Peyer's patch (tissue), 4 donors: ENCODE measurements around the gene SPSB2. TPM values are rescaled to one million over a fixed set of nuclear protein-coding genes. Genes with fewer than 3 reads are reported as not detected.

ENCODE experiments used
- DNase-seq, 3 donors: peaks; one replicate each; pipeline ENCODE4 v3.0.0-alpha.2; 2017 to 2019
- H3K27ac ChIP-seq, 4 donors: fragments of 200-600 bp; sonication (generic); one replicate each; pipeline ENCODE4 v1.5.1; 2016 to 2019
- H3K27me3 ChIP-seq, 2 donors: fragments of 200-600 bp; sonication (generic); one replicate each; pipeline ENCODE4 v1.5.1; 2019
- H3K36me3 ChIP-seq, 3 donors: fragments of 200-600 bp; sonication (generic); one replicate each; pipeline ENCODE4 v1.5.1; 2016 to 2019
- H3K4me1 ChIP-seq, 4 donors: fragments of 200-600 bp; sonication (generic); one replicate each; pipeline ENCODE4 v1.5.1; 2016 to 2019
- H3K4me3 ChIP-seq, 4 donors: fragments of 200-600 bp; sonication (generic); 1 replicate in 3 of 4; 2 replicates in 1 of 4; pipeline ENCODE4 v1.5.1; 2016 to 2019; ENCODE audit warnings: mild to moderate bottlenecking in 1 of 4
- H3K9me3 ChIP-seq, 4 donors: fragments of 200-600 bp; sonication (generic); one replicate each; pipeline ENCODE4 v1.5.1; 2016 to 2019; ENCODE audit warnings: mild to moderate bottlenecking in 1 of 4
- CTCF ChIP-seq, 6 experiments: fragments of 450-650 bp in 4 of 6; fragments of 200-600 bp in 2 of 6; sonication (generic) in 1 of 6; IDR thresholded peaks; one replicate each; pipeline ENCODE4 v1.5.1; 2017 to 2019; ENCODE audit warnings: antibody characterized with exemption in 6 of 6, mild to moderate bottlenecking in 3 of 6, moderate library complexity in 1 of 6
- POLR2A ChIP-seq, 2 donors: fragments of 450-650 bp; IDR thresholded peaks; one replicate each; pipeline ENCODE4 v1.5.1; 2017; ENCODE audit warnings: antibody characterized with exemption in 2 of 2, mild to moderate bottlenecking in 2 of 2, moderate library complexity in 2 of 2
- total RNA-seq, 4 donors: library from RNA; depleted of rRNA; stranded (reverse); fragments of >200 nt; gene quantifications; one replicate each; pipeline ENCODE4 v1.1.0, GENCODE V29; 2016

SPSB2 gene
- total RNA-seq, 4 donors from 2014 or later, result 4.1 to 12.3 (median 9.9) TPM

GRCh38 chr12:6824901-6825381 lies 48.2 kb downstream of the SPSB2 start:
- Histone ChIP-seq H3K27me3 (no peaks in the 10 kb centered on the region), H3K4me3 (no peak overlapping the region), H3K9me3 (no peaks in the 10 kb centered on the region), H3K27ac (no peak overlapping the region), H3K36me3 (no peaks in the 10 kb centered on the region), H3K4me1 (peaks cover 0 to 21% (median 8%) of the 10 kb centered on the region in 4 donors)
- no peak for DNase-seq
- TF ChIP-seq POLR2A (IDR thresholded peaks at IDR 0.05) (no peak), CTCF (IDR thresholded peaks at IDR 0.05) (no peak)

GRCh38 chr12:6824085-6824775 lies 48.9 kb downstream of the SPSB2 start:
- DNase-seq, result peak in 1 of 3 donors; percentile 43
- TF ChIP-seq CTCF (IDR thresholded peaks at IDR 0.05) (no peak), POLR2A (IDR thresholded peaks at IDR 0.05) (no peak)
- no peak overlapping the region for H3K27ac ChIP-seq
- no peak overlapping the region for H3K4me3 ChIP-seq
- H3K4me1 ChIP-seq, result peaks cover 0 to 13% (median 6%) of the 10 kb centered on the region in 4 donors
- no peaks in the 10 kb centered on the region for H3K27me3 ChIP-seq
- no peaks in the 10 kb centered on the region for H3K9me3 ChIP-seq
- H3K36me3 ChIP-seq, result no peaks in the 10 kb centered on the region

GRCh38 chr12:6823182-6824084 lies 49.7 kb downstream of the SPSB2 start:
- no peaks in the 10 kb centered on the region for H3K27me3 ChIP-seq
- H3K4me1 ChIP-seq, result peaks cover 0 to 12% (median 3%) of the 10 kb centered on the region in 4 donors
- H3K27ac ChIP-seq, result no peak overlapping the region
- no peaks in the 10 kb centered on the region for H3K36me3 ChIP-seq
- no peaks in the 10 kb centered on the region for H3K9me3 ChIP-seq
- no peak overlapping the region for H3K4me3 ChIP-seq
- DNase-seq, result no peak
- TF ChIP-seq POLR2A (IDR thresholded peaks at IDR 0.05) (no peak), CTCF (IDR thresholded peaks at IDR 0.05) (no peak)

- peaks cover 0 to 8% (median 0%) of the 10 kb centered on the region in 4 donors for H3K4me1 ChIP-seq
- no peak for DNase-seq
- H3K4me3 ChIP-seq, result peak overlapping the region in 2 of 4 donors; percentile 29 to 52
- H3K27me3 ChIP-seq, result no peaks in the 10 kb centered on the region
- no peaks in the 10 kb centered on the region for H3K9me3 ChIP-seq
- no peak overlapping the region for H3K27ac ChIP-seq
- TF ChIP-seq CTCF (IDR thresholded peaks at IDR 0.05) (no peak), POLR2A (IDR thresholded peaks at IDR 0.05) (no peak)
- no peaks in the 10 kb centered on the region for H3K36me3 ChIP-seq
These were observed 50.5 kb downstream of the SPSB2 start for GRCh38 chr12:6822426-6823135.
